ENCODE measurements around the gene SGMS2. TPM values are rescaled to one million over a fixed set of nuclear protein-coding genes. Genes with fewer than 3 reads are reported as not detected.

SGMS2 gene
- total RNA-seq, 4 donors from 2014 or later = 10.2 to 79.1 (median 23.8) TPM

DNA sequence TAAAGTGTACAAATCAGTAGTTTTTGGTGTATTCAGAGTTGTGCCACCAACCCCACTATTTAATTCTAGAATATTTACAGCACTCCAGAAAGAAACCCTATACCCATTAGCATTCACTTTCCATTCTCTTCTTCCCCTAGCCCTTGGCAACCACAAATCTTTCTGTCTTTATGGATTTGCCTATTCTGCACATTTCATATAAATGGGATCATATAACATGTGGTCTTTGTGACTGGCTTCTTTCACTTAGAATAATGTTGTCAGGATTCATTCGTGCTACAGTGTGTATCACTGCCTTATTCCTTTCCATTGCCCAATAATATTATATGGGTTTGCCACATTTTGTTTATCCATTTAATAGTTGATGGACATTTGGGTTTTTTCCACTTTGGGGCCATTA, 32.2 kb downstream of the SGMS2 start:
- in situ Hi-C loops (cut with MboI; ENCODE audit: low sequenced_read_pairs in 4 of 4) (no loop called here), intact Hi-C loops (cut with DNase I; ENCODE audit: low total_unique reads) (no loop called here)
- no peaks in the 10 kb centered on the region for H3K27me3 ChIP-seq
- no peaks in the 10 kb centered on the region for H3K36me3 ChIP-seq
- DNase-seq (no peak), ATAC-seq (no peak)
- H3K9me3 ChIP-seq = no peaks in the 10 kb centered on the region
- peaks cover 49% of the 10 kb centered on the region in 2 donors for H3K4me1 ChIP-seq
- no peak overlapping the region for H3K27ac ChIP-seq
- no peak for TF ChIP-seq POLR2A (IDR thresholded peaks at IDR 0.05)
- TF ChIP-seq, protein P1, sequence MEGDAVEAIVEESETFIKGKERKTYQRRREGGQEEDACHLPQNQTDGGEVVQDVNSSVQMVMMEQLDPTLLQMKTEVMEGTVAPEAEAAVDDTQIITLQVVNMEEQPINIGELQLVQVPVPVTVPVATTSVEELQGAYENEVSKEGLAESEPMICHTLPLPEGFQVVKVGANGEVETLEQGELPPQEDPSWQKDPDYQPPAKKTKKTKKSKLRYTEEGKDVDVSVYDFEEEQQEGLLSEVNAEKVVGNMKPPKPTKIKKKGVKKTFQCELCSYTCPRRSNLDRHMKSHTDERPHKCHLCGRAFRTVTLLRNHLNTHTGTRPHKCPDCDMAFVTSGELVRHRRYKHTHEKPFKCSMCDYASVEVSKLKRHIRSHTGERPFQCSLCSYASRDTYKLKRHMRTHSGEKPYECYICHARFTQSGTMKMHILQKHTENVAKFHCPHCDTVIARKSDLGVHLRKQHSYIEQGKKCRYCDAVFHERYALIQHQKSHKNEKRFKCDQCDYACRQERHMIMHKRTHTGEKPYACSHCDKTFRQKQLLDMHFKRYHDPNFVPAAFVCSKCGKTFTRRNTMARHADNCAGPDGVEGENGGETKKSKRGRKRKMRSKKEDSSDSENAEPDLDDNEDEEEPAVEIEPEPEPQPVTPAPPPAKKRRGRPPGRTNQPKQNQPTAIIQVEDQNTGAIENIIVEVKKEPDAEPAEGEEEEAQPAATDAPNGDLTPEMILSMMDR (IDR thresholded peaks at IDR 0.05 in 4 of 5, conservative IDR thresholded peaks at IDR 0.05 in 1 of 5) = no peak
- H3K4me3 ChIP-seq = no peak overlapping the region

DNA sequence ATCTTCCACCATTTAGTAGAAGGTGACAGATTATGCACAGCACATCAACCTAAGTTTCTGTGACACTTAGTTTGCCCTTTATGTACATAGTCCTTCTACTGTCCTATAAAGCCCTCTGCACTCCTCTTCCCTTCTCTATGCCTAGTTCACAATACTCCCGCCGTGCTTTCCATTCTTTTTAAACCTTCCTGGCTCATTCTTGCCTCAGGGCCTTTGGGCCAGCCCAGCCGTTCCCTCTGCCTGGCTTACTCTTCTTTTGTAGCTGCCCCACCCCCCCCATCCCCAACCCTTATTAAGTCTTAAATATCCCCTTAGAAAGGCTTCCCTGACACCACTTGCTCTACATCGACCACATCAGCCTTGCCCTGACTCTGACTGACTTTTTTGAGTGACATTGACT, 33.0 kb downstream of the SGMS2 start:
- intact Hi-C loops (cut with DNase I; ENCODE audit: low total_unique reads) (no loop called here), in situ Hi-C loops (cut with MboI; ENCODE audit: low sequenced_read_pairs in 4 of 4) (no loop called here)
- no peak overlapping the region for H3K27ac ChIP-seq
- DNase-seq (no peak), ATAC-seq (no peak)
- no peaks in the 10 kb centered on the region for H3K9me3 ChIP-seq
- TF ChIP-seq POLR2A (IDR thresholded peaks at IDR 0.05) = no peak
- TF ChIP-seq, protein P1 (IDR thresholded peaks at IDR 0.05 in 4 of 5, conservative IDR thresholded peaks at IDR 0.05 in 1 of 5) = no peak
- H3K4me1 ChIP-seq = peaks cover 49% of the 10 kb centered on the region in 2 donors
- H3K36me3 ChIP-seq = no peaks in the 10 kb centered on the region
- no peak overlapping the region for H3K4me3 ChIP-seq
- H3K27me3 ChIP-seq = no peaks in the 10 kb centered on the region

DNA sequence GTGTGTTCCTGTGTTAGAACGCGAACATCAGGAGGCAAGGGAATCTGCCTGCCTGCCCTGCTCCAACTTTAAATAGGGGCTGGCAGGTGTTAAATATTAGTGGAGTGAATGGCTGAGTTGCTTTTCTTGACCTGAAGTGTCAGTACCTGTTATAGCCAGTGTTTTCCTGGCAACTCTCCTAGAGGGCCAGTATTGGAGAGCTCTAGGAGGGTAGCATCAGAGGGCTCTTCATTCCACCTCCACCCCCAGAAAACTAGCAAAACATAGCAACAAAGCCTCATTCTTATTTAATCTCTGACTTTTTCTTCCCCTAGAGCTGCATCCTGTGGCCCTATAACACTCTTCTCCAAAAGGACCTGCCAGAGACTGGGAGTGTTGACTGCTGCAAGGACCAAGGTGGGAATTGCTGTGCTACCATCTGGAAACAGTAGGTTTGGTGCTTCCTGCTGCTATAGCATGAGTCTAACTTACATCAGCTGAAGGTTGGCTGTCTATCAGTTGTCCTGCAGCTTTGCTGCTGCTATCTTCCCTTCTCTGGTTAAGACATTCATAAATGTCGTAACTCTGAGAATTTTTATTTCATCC, 33.5 kb downstream of the SGMS2 start:
- Histone ChIP-seq H3K9me3 (no peaks in the 10 kb centered on the region), H3K27ac (no peak overlapping the region), H3K4me1 (peaks cover 44 to 49% of the 10 kb centered on the region in 2 donors), H3K4me3 (no peak overlapping the region), H3K27me3 (no peaks in the 10 kb centered on the region), H3K36me3 (no peaks in the 10 kb centered on the region)
- in situ Hi-C loops (cut with MboI; ENCODE audit: low sequenced_read_pairs in 4 of 4) = no loop called here
- DNase-seq = no peak
- TF ChIP-seq, protein P1 (IDR thresholded peaks at IDR 0.05 in 4 of 5, conservative IDR thresholded peaks at IDR 0.05 in 1 of 5) = no peak
- no peak for TF ChIP-seq POLR2A (IDR thresholded peaks at IDR 0.05)
- no peak for ATAC-seq
- intact Hi-C loops (cut with DNase I; ENCODE audit: low total_unique reads) = no loop called here

DNA sequence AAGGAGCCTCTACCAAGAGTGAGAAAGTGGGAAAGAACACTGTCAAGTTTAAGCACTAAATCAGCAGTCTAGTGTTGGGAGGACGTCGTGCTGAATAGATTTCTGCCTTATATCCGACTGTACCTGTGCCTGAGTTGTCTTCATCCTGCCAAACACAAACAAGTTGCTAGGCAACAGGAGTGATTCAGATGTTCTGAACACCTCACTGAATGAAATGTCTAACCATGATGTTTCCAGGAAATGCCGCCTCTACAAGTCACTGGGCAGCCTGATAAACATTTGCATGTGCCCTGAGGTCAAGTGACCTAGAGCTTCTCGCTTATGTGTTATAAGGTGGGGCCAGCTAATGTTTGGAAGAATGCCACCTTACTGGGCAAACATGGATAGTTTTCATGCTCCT, 37.9 kb downstream of the SGMS2 start:
- Histone ChIP-seq H3K4me3 (no peak overlapping the region), H3K9me3 (no peaks in the 10 kb centered on the region), H3K27me3 (no peaks in the 10 kb centered on the region), H3K36me3 (no peaks in the 10 kb centered on the region), H3K4me1 (peaks cover 6 to 14% of the 10 kb centered on the region in 2 donors), H3K27ac (no peak overlapping the region)
- TF ChIP-seq, protein P1 (IDR thresholded peaks at IDR 0.05 in 4 of 5, conservative IDR thresholded peaks at IDR 0.05 in 1 of 5) = no peak
- no peak for TF ChIP-seq POLR2A (IDR thresholded peaks at IDR 0.05)
- intact Hi-C loops (cut with DNase I; ENCODE audit: low total_unique reads) = no loop called here
- in situ Hi-C loops (cut with MboI; ENCODE audit: low sequenced_read_pairs in 4 of 4) = no loop called here
- no peak for ATAC-seq
- DNase-seq = no peak

DNA sequence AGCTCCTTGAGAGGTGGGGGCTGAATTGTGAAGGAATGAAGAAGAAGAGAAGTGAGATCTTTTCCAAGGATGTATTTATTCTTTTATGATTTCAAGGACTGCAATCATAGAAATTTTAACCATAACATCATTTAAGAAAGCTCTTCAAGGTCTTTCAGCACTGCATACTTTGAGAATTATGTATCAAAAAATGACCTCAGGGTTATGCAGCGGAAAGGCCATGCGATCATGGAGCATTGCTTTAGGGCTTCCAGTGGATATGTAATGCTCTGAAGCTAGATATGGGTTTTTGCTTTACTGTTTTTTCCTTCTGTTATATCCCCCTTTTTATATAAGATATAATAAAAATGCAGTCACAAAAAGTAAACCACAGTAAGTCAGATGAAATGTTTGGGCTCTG, 38.7 kb downstream of the SGMS2 start:
- no peak overlapping the region for H3K27ac ChIP-seq
- DNase-seq (no peak), ATAC-seq (no peak)
- H3K4me3 ChIP-seq = no peak overlapping the region
- H3K9me3 ChIP-seq = no peaks in the 10 kb centered on the region
- TF ChIP-seq, protein P1 (IDR thresholded peaks at IDR 0.05 in 4 of 5, conservative IDR thresholded peaks at IDR 0.05 in 1 of 5) = no peak
- no peak for TF ChIP-seq POLR2A (IDR thresholded peaks at IDR 0.05)
- peaks cover 0 to 9% of the 10 kb centered on the region in 2 donors for H3K4me1 ChIP-seq
- H3K27me3 ChIP-seq = no peaks in the 10 kb centered on the region
- intact Hi-C loops (cut with DNase I; ENCODE audit: low total_unique reads) = no loop called here
- H3K36me3 ChIP-seq = no peaks in the 10 kb centered on the region
- in situ Hi-C loops (cut with MboI; ENCODE audit: low sequenced_read_pairs in 4 of 4) = no loop called here

Measured in gastrocnemius medialis (tissue), 4 donors.